Neural cell (in vitro differentiated cells): ENCODE data around the gene ZFP36L2.

ENCODE experiments used
- EP300 ChIP-seq: fragments of 450-650 bp; conservative IDR thresholded peaks from 2 replicates; pipeline ENCODE4 v1.6.1; 2014; ENCODE audit warnings: antibody characterized with exemption, mild to moderate bottlenecking, moderate library complexity; ENCODE audit not compliant: poor library complexity, severe bottlenecking
- EZH2 ChIP-seq: fragments of 200-600, 300-800 bp; shearing (Covaris generic), sonication (generic); IDR thresholded peaks from 2 replicates; pipeline ENCODE4 v1.6.1; 2014; ENCODE audit warnings: antibody characterized with exemption, low read length, borderline replicate concordance, mild to moderate bottlenecking; ENCODE audit not compliant: insufficient read depth, poor library complexity, severe bottlenecking
- MXI1 ChIP-seq: fragments of 450-650 bp; conservative IDR thresholded peaks from 2 replicates; pipeline ENCODE4 v1.6.1; 2014; ENCODE audit warnings: antibody characterized with exemption, mild to moderate bottlenecking; ENCODE audit not compliant: poor library complexity, severe bottlenecking
- POLR2AphosphoS5 ChIP-seq: IDR thresholded peaks from 2 replicates; pipeline ENCODE4 v1.6.1; 2012
- RAD21 ChIP-seq: fragments of 450-650 bp; conservative IDR thresholded peaks from 2 replicates; pipeline ENCODE4 v1.6.1; 2014; ENCODE audit warnings: antibody characterized with exemption, mild to moderate bottlenecking, moderate library complexity
- SMC3 ChIP-seq: fragments of 450-650 bp; conservative IDR thresholded peaks from 2 replicates; pipeline ENCODE4 v1.6.1; 2014; ENCODE audit warnings: antibody characterized with exemption, mild to moderate bottlenecking, moderate library complexity; ENCODE audit not compliant: poor library complexity
- TAF1 ChIP-seq: IDR thresholded peaks from 2 replicates; pipeline ENCODE4 v1.6.1; 2012; ENCODE audit warnings: low read depth
- TF ChIP-seq, protein P1 (sequence below): fragments of 450-650 bp; IDR thresholded peaks from 2 replicates; pipeline ENCODE4 v1.5.1; 2014; ENCODE audit warnings: antibody characterized with exemption, mild to moderate bottlenecking, moderate library complexity; ENCODE audit not compliant: poor library complexity, severe bottlenecking
- TF ChIP-seq, protein P2 (sequence below): IDR thresholded peaks from 2 replicates; pipeline ENCODE4 v1.6.1; 2012; ENCODE audit warnings: borderline replicate concordance

DNA sequence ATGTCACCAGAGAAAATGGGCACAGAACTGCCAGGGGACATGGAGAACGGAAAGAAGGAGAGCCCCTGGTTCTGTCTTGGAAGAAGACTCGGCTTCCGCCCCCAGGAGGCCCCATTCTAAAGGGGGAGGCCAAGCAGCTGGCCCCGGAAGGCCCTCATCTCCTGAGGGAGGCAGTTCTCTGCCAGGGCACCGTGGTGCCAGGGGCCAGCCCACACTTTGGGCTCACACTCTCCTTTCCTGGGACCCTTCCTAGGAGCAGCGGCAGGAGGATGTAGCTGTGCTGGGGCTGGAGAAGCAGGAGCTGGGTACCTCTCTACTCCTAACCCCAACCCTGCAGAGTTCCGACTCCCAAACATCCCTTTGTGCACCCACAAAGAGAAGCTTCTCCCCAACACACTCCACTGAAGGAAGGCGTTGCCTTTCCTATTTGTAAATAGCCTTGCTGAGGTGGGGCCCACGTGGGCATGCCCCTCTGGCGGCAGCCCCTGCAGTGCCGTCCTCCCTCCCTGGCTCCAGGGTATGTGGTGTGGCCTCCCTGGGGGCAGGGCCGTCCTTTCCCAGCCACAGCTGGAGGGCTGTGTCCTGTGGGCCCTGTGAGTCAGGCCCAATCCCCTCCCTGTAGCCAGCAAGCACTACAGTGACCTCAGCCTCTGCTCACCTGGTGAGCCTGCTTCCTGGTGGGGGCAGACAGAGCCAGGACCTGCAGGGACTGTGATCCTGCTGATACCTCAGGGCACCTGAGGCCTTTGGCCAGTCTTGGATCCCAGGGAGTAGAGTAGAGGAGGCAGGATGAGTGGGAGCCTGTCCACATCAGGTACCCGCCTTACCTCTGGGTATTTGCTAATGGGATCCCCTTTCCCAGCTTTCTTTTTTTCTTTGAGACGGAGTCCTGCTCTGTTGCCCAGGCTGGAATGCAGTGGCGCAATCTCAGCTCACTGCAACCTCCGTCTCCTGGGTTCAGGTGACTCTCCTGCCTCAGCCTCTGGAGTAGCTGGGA is 26.6 kb downstream of the ZFP36L2 start:
- no peak for TF ChIP-seq EP300
- TF ChIP-seq, protein P1, sequence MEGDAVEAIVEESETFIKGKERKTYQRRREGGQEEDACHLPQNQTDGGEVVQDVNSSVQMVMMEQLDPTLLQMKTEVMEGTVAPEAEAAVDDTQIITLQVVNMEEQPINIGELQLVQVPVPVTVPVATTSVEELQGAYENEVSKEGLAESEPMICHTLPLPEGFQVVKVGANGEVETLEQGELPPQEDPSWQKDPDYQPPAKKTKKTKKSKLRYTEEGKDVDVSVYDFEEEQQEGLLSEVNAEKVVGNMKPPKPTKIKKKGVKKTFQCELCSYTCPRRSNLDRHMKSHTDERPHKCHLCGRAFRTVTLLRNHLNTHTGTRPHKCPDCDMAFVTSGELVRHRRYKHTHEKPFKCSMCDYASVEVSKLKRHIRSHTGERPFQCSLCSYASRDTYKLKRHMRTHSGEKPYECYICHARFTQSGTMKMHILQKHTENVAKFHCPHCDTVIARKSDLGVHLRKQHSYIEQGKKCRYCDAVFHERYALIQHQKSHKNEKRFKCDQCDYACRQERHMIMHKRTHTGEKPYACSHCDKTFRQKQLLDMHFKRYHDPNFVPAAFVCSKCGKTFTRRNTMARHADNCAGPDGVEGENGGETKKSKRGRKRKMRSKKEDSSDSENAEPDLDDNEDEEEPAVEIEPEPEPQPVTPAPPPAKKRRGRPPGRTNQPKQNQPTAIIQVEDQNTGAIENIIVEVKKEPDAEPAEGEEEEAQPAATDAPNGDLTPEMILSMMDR: no peak
- TF ChIP-seq EZH2: no peak
- TF ChIP-seq, protein P2, sequence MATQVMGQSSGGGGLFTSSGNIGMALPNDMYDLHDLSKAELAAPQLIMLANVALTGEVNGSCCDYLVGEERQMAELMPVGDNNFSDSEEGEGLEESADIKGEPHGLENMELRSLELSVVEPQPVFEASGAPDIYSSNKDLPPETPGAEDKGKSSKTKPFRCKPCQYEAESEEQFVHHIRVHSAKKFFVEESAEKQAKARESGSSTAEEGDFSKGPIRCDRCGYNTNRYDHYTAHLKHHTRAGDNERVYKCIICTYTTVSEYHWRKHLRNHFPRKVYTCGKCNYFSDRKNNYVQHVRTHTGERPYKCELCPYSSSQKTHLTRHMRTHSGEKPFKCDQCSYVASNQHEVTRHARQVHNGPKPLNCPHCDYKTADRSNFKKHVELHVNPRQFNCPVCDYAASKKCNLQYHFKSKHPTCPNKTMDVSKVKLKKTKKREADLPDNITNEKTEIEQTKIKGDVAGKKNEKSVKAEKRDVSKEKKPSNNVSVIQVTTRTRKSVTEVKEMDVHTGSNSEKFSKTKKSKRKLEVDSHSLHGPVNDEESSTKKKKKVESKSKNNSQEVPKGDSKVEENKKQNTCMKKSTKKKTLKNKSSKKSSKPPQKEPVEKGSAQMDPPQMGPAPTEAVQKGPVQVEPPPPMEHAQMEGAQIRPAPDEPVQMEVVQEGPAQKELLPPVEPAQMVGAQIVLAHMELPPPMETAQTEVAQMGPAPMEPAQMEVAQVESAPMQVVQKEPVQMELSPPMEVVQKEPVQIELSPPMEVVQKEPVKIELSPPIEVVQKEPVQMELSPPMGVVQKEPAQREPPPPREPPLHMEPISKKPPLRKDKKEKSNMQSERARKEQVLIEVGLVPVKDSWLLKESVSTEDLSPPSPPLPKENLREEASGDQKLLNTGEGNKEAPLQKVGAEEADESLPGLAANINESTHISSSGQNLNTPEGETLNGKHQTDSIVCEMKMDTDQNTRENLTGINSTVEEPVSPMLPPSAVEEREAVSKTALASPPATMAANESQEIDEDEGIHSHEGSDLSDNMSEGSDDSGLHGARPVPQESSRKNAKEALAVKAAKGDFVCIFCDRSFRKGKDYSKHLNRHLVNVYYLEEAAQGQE: no peak
- TF ChIP-seq TAF1: no peak
- no peak for TF ChIP-seq MXI1
- no peak for TF ChIP-seq RAD21
- no peak for TF ChIP-seq POLR2AphosphoS5
- no peak for TF ChIP-seq SMC3
